GM18861 (cell line): ENCODE data around the gene CHPF.
A peak's percentile ranks its signal among the peaks of the same experiment; 100 is the strongest.

Experiments used
- ATAC-seq: cut with Tn5 transposase; IDR thresholded peaks from one replicate; pipeline ENCODE4 v1.9.1; 2021; ENCODE audit not compliant: unreplicated experiment

Gene CHPF

GRCh38 chr2:219498280-219499057 is 45.1 kb downstream of the CHPF start, which contains the start of gene GMPPA:
Gene GMPPA (plus strand): TSS chr2:219498891. CDS start chr2:219499976, 1,085 bp downstream.
- ATAC-seq, result peak; percentile 94

GRCh38 chr2:219497495-219498279 is 45.9 kb downstream of the CHPF start:
- ATAC-seq, result no peak

- ATAC-seq, result no peak
Observed at GRCh38 chr2:219496825-219497494, 46.6 kb downstream of the CHPF start.

- ATAC-seq, result no peak
Observed at GRCh38 chr2:219496247-219496824, 47.3 kb downstream of the CHPF start.

- peak; percentile 25 for ATAC-seq
Observed at GRCh38 chr2:219495531-219496122, 48.0 kb downstream of the CHPF start.

- ATAC-seq, result no peak
Observed at GRCh38 chr2:219494952-219495530, 48.6 kb downstream of the CHPF start.

GRCh38 chr2:219493086-219493485 is 50.5 kb downstream of the CHPF start:
- no peak for ATAC-seq

GRCh38 chr2:219492575-219492974 is 51.0 kb downstream of the CHPF start:
- ATAC-seq, result no peak

GRCh38 chr2:219491278-219491963 is 52.2 kb downstream of the CHPF start:
- no peak for ATAC-seq

- no peak for ATAC-seq
Observed at GRCh38 chr2:219490600-219491130, 52.9 kb downstream of the CHPF start.

GRCh38 chr2:219490186-219490585 is 53.4 kb downstream of the CHPF start:
- no peak for ATAC-seq

GRCh38 chr2:219489315-219489714 is 54.3 kb downstream of the CHPF start:
- ATAC-seq, result no peak
